H9 (cell line): ENCODE data around the gene TUBA8. TPM values are rescaled to one million over a fixed set of nuclear protein-coding genes. Genes with fewer than 3 reads are reported as not detected.

Experiments used
- DNase-seq: peaks from one replicate; pipeline ENCODE4 v3.0.0-alpha.2; 2017
- H2AFZ ChIP-seq: one replicate; pipeline ENCODE4 v1.6.1; 2013; ENCODE audit warnings: mild to moderate bottlenecking, low read length, control low read depth, moderate library complexity
- H2AK5ac ChIP-seq: 2 replicates; pipeline ENCODE4 v1.6.1; 2013; ENCODE audit warnings: low read length, control low read depth, mixed read lengths; ENCODE audit not compliant: insufficient read length
- H2BK120ac ChIP-seq: one replicate; pipeline ENCODE4 v1.6.1; 2013; ENCODE audit warnings: low read depth, mild to moderate bottlenecking, low read length, control low read depth, inconsistent platforms; ENCODE audit not compliant: poor library complexity, severe bottlenecking
- H2BK12ac ChIP-seq: 2 replicates; pipeline ENCODE4 v1.6.1; 2013; ENCODE audit warnings: low read length, control low read depth, mixed read lengths, low read depth; ENCODE audit not compliant: insufficient read length
- H2BK15ac ChIP-seq: 2 replicates; pipeline ENCODE4 v1.6.1; 2013; ENCODE audit warnings: low read depth, low read length, control low read depth
- H2BK20ac ChIP-seq: one replicate; pipeline ENCODE4 v1.6.1; 2013; ENCODE audit warnings: low read depth, mild to moderate bottlenecking, low read length, control low read depth, inconsistent platforms; ENCODE audit not compliant: poor library complexity, severe bottlenecking
- H2BK5ac ChIP-seq: 2 replicates; pipeline ENCODE4 v1.6.1; 2013; ENCODE audit warnings: low read length, control low read depth, mixed read lengths; ENCODE audit not compliant: insufficient read length
- H3K14ac ChIP-seq: 2 replicates; pipeline ENCODE4 v1.6.1; 2013; ENCODE audit warnings: low read length, control low read depth; ENCODE audit not compliant: insufficient read depth
- H3K18ac ChIP-seq: 2 replicates; pipeline ENCODE4 v1.6.1; 2013; ENCODE audit warnings: low read depth, mild to moderate bottlenecking, mixed read lengths, low read length, control low read depth; ENCODE audit not compliant: insufficient read length
- H3K23ac ChIP-seq: 2 replicates; pipeline ENCODE4 v1.6.1; 2013; ENCODE audit warnings: low read length, control low read depth, mixed read lengths, low read depth; ENCODE audit not compliant: insufficient read length
- H3K23me2 ChIP-seq: 2 replicates; pipeline ENCODE4 v1.6.1; 2013; ENCODE audit warnings: low read depth, mild to moderate bottlenecking, mixed read lengths, low read length, control low read depth; ENCODE audit not compliant: insufficient read length, poor library complexity, severe bottlenecking
- H3K27ac ChIP-seq: 2 replicates; pipeline ENCODE4 v1.5.1; 2013; ENCODE audit warnings: low read length, control low read depth, mixed read lengths, low read depth; ENCODE audit not compliant: insufficient read length
- H3K27me3 ChIP-seq: 2 replicates; pipeline ENCODE4 v1.6.1; 2013; ENCODE audit warnings: low read length, control low read depth, inconsistent platforms; ENCODE audit not compliant: insufficient read depth
- H3K4ac ChIP-seq: 2 replicates; pipeline ENCODE4 v1.6.1; 2013; ENCODE audit warnings: low read depth, mild to moderate bottlenecking, control low read depth, inconsistent platforms, low read length, moderate library complexity
- H3K4me1 ChIP-seq: 2 replicates; pipeline ENCODE4 v1.6.1; 2013; ENCODE audit warnings: low read length, control low read depth, inconsistent platforms; ENCODE audit not compliant: insufficient read depth
- H3K4me2 ChIP-seq: 2 replicates; pipeline ENCODE4 v1.6.1; 2013; ENCODE audit warnings: low read length, control low read depth, mixed read lengths; ENCODE audit not compliant: insufficient read length, insufficient read depth
- H3K56ac ChIP-seq: 2 replicates; pipeline ENCODE4 v1.6.1; 2013; ENCODE audit warnings: low read depth, mild to moderate bottlenecking, mixed read lengths, low read length, control low read depth; ENCODE audit not compliant: insufficient read length
- H3K79me1 ChIP-seq: 2 replicates; pipeline ENCODE4 v1.6.1; 2013; ENCODE audit warnings: low read depth, mild to moderate bottlenecking, moderate library complexity, low read length, control low read depth, inconsistent platforms; ENCODE audit not compliant: insufficient read depth, poor library complexity, severe bottlenecking
- H3K79me2 ChIP-seq: 2 replicates; pipeline ENCODE4 v1.6.1; 2013; ENCODE audit warnings: low read length, control low read depth, inconsistent platforms; ENCODE audit not compliant: insufficient read depth
- H3K9ac ChIP-seq: 2 replicates; pipeline ENCODE4 v1.6.1; 2013; ENCODE audit warnings: low read length, control low read depth, mixed read lengths; ENCODE audit not compliant: insufficient read length; ENCODE audit errors: extremely low read depth
- H3K9me3 ChIP-seq: one replicate; pipeline ENCODE4 v1.6.1; 2013; ENCODE audit warnings: low read depth, low read length, inconsistent platforms; ENCODE audit not compliant: control insufficient read depth
- H3T11ph ChIP-seq: one replicate; pipeline ENCODE4 v1.6.1; 2013; ENCODE audit warnings: mild to moderate bottlenecking, low read length, control low read depth, inconsistent platforms
- H4K20me1 ChIP-seq: one replicate; pipeline ENCODE4 v1.6.1; 2013; ENCODE audit not compliant: control insufficient read depth, insufficient read length, insufficient read depth
- H4K5ac ChIP-seq: 2 replicates; pipeline ENCODE4 v1.6.1; 2013; ENCODE audit warnings: low read depth, mild to moderate bottlenecking, mixed read lengths, low read length, control low read depth; ENCODE audit not compliant: insufficient read length
- H4K8ac ChIP-seq: replicated peaks from 2 replicates; pipeline ENCODE4 v1.6.1; 2013; ENCODE audit warnings: low read length, control low read depth, mixed read lengths, low read depth; ENCODE audit not compliant: insufficient read length
- H4K91ac ChIP-seq: 2 replicates; pipeline ENCODE4 v1.6.1; 2013; ENCODE audit warnings: low read depth, mild to moderate bottlenecking, moderate library complexity, mixed read lengths, low read length, control low read depth; ENCODE audit not compliant: insufficient read length
- H3K27ac Mint-ChIP-seq, 3 experiments: 2 replicates in 2 of 3; 3 replicates in 1 of 3; pipeline ENCODE4 v1.8.0; 2020 to 2021; ENCODE audit warnings: mixed read lengths in 3 of 3, mild to moderate bottlenecking in 1 of 3, moderate library complexity in 1 of 3
- H3K27me3 Mint-ChIP-seq: 2 replicates; pipeline ENCODE4 v1.8.0; 2021; ENCODE audit warnings: low read depth, mild to moderate bottlenecking, moderate library complexity, mixed read lengths
- H3K36me3 Mint-ChIP-seq, 3 experiments: 2 replicates in 2 of 3; 3 replicates in 1 of 3; pipeline ENCODE4 v1.8.0; 2020 to 2021; ENCODE audit warnings: low read depth in 3 of 3, mixed read lengths in 3 of 3; ENCODE audit not compliant: insufficient read depth in 1 of 3
- H3K4me1 Mint-ChIP-seq, 2 experiments: 2 replicates each; pipeline ENCODE4 v1.8.0; 2020; ENCODE audit warnings: mixed read lengths in 2 of 2
- H3K4me3 Mint-ChIP-seq, 2 experiments: 2 replicates in 1 of 2; 3 replicates in 1 of 2; pipeline ENCODE4 v1.8.0; 2020 to 2021; ENCODE audit warnings: mild to moderate bottlenecking in 2 of 2, mixed read lengths in 2 of 2, moderate library complexity in 1 of 2
- H3K9me3 Mint-ChIP-seq, 2 experiments: 2 replicates in 1 of 2; 3 replicates in 1 of 2; pipeline ENCODE4 v1.8.0; 2020; ENCODE audit warnings: mild to moderate bottlenecking in 2 of 2, mixed read lengths in 2 of 2, moderate library complexity in 1 of 2
- WGBS: extraction: QIAGEN DNeasy Blood & Tissue Kit; methylation state at CpG from one replicate; pipeline ENCODE4 v1.1.7; 2013; ENCODE audit warnings: missing lambda C conversion rate, low lambda C conversion rate, mixed read lengths; ENCODE audit not compliant: insufficient read length; ENCODE audit errors: extremely low coverage; 5-methylcytosine and 5-hydroxymethylcytosine counted together
- total RNA-seq: library from RNA; stranded (reverse); gene quantifications from 2 replicates; pipeline ENCODE4 v1.2.1, GENCODE V29; 2021
- TF ChIP-seq, protein P1 (sequence below): fragments of 200-600 bp; sonication (generic); conservative IDR thresholded peaks from 3 replicates; pipeline ENCODE4 v1.8.0; 2021; ENCODE audit warnings: antibody characterized with exemption, mild to moderate bottlenecking

The TUBA8 gene
- total RNA-seq, 1 experiment from 2014 or later, result 2.0 TPM

DNA sequence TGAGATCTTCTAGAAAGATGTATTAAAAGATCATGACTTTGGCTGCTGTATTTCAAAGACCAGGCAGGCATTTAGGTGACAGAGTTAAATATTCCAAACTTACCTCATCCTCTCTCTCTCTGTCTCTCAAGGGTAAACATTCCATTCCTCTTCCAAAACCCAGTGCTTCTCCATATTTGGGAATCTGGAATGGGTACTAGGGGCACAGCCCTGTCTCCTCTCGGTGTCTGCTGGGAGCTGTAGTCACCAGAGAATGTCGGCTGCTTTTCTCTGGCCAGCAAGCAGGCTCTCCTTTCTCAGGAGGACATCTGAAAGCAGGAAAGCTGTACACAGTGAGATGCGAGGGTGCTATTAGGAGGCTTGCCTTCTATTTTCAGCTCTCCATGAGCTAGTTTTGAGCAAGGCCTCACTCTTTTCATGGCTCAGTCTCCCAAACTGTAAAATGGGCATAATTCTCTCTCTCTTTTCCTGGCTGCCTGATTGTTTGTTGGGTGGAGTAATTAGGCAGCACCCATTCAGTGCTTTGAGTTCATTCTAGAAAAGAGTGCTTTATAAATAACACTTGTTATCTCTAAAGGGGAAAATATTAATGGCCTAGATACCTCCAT is 42.1 kb upstream of the TUBA8 start:
- no peak overlapping the region for H3K18ac ChIP-seq
- H3K27ac Mint-ChIP-seq, result no peak overlapping the region
- H2BK12ac ChIP-seq, result no peak overlapping the region
- no peak overlapping the region for H3K23ac ChIP-seq
- no peak overlapping the region for H2BK5ac ChIP-seq
- no CpG with 5 or more reads among the region's 3 CpGs for WGBS
- H3K79me2 ChIP-seq, result no peaks in the 10 kb centered on the region
- H2BK20ac ChIP-seq, result no peak overlapping the region
- H3K4me2 ChIP-seq, result no peak overlapping the region
- peaks cover 68% of the 10 kb centered on the region for H3K27me3 Mint-ChIP-seq
- TF ChIP-seq, protein P1, sequence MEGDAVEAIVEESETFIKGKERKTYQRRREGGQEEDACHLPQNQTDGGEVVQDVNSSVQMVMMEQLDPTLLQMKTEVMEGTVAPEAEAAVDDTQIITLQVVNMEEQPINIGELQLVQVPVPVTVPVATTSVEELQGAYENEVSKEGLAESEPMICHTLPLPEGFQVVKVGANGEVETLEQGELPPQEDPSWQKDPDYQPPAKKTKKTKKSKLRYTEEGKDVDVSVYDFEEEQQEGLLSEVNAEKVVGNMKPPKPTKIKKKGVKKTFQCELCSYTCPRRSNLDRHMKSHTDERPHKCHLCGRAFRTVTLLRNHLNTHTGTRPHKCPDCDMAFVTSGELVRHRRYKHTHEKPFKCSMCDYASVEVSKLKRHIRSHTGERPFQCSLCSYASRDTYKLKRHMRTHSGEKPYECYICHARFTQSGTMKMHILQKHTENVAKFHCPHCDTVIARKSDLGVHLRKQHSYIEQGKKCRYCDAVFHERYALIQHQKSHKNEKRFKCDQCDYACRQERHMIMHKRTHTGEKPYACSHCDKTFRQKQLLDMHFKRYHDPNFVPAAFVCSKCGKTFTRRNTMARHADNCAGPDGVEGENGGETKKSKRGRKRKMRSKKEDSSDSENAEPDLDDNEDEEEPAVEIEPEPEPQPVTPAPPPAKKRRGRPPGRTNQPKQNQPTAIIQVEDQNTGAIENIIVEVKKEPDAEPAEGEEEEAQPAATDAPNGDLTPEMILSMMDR, result no peak
- no peaks in the 10 kb centered on the region for H3K4me1 ChIP-seq
- no peaks in the 10 kb centered on the region for H3K27me3 ChIP-seq
- no peak overlapping the region for H2AFZ ChIP-seq
- no peak overlapping the region for H3K4me3 Mint-ChIP-seq
- DNase-seq, result no peak
- no peak overlapping the region for H2AK5ac ChIP-seq
- H3K36me3 Mint-ChIP-seq, result no peaks in the 10 kb centered on the region; a peak in 1 of 7 replicates
- no peak overlapping the region for H4K5ac ChIP-seq
- H3K56ac ChIP-seq, result no peak overlapping the region
- no peaks in the 10 kb centered on the region; a peak in 1 of 5 replicates for H3K9me3 Mint-ChIP-seq
- H4K91ac ChIP-seq, result no peak overlapping the region
- H3K9me3 ChIP-seq, result no peaks in the 10 kb centered on the region
- H3K9ac ChIP-seq, result no peak overlapping the region
- H2BK15ac ChIP-seq, result no peak overlapping the region
- no peaks in the 10 kb centered on the region for H4K20me1 ChIP-seq
- H3K23me2 ChIP-seq, result no peaks in the 10 kb centered on the region
- H3K14ac ChIP-seq, result no peak overlapping the region; the same call in 1 of the 2 replicates
- H3K79me1 ChIP-seq, result no peaks in the 10 kb centered on the region
- no peak overlapping the region for H3K27ac ChIP-seq
- H2BK120ac ChIP-seq, result no peak overlapping the region
- H4K8ac ChIP-seq, result no peak overlapping the region
- no peak overlapping the region for H3K4ac ChIP-seq
- peaks cover 8% of the 10 kb centered on the region in 2 experiments for H3K4me1 Mint-ChIP-seq
- H3T11ph ChIP-seq, result no peak overlapping the region
